Measurements from ENCODE around the gene CHCHD6.

The CHCHD6 gene

DNA sequence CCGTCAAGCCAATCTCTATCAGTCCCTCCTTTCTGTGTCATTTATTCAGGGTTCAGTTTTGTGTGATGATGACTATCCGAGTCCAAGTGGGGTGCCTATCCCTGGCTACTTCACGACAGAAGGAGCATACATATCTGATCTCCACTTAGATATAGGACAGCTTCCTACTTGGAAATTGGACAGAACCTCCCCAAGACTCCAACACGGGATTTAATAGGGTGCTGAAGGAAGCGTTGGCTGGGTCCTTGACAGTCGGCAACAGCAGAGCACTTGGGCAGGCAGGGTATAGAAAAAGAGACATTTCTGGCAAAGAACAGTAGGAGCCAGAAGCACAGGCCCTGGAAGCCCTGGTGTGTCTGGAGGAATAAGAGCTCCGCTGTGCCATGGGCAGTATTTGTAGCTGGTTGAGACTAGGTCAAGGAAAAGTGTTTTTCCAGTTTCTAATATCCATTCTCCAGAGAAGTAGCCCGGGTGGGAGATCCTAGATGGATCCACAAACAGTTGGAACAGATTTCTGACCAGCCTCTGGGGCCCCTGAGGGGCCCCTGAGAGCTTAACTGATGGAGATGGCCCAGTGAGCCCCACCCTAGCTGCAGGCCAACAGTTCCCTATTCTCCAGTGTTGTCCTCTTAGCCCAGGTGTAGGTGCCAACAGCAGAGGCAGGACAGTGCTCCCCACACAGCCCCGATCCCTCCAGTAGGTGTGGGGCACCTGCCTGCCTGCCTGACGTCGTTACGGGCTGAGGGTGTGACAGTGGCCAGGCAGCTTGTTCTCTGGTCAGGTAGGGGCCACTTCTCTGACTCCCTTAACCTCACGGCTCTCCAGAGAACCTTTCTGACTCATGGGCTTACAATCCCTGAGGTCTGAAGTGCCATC is 130.8 kb downstream of the CHCHD6 start:
- DNase-seq, result no peak

DNA sequence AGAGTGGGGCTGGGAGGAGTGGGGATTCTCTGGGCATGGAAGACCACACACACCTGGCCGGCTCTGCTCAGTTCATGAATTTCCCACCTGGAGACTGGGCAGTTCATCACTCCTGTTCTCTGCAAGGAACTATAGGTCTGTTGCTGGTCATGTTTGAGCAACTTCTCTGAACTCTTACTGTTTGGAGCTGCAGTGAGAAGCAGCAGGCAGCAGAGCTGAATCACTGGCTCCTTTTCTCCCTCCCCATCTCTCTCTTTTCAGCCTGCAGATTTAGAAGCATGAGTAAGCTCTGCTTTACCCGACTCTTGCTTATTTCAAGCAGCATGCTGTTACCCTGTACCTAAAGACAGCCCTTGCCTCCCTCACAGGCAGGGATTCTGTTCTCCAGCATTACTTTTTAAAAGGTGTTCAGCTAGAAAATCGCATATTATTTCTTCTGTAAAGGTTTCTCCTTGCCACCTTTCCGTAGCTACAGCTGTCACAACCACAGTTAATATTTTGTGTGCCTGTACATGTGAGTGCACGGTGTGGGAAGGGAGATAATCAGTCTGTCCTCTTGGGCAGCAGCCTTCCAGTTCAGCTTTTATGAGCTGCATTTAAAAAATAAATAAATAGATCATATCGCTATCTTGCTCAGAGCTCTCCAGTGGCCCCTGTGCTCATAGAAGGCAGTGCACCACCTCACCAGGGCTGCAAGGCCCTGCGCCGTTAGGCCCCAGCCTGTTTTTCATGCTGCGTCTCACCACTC is 131.6 kb downstream of the CHCHD6 start:
- DNase-seq, result no peak

DNA sequence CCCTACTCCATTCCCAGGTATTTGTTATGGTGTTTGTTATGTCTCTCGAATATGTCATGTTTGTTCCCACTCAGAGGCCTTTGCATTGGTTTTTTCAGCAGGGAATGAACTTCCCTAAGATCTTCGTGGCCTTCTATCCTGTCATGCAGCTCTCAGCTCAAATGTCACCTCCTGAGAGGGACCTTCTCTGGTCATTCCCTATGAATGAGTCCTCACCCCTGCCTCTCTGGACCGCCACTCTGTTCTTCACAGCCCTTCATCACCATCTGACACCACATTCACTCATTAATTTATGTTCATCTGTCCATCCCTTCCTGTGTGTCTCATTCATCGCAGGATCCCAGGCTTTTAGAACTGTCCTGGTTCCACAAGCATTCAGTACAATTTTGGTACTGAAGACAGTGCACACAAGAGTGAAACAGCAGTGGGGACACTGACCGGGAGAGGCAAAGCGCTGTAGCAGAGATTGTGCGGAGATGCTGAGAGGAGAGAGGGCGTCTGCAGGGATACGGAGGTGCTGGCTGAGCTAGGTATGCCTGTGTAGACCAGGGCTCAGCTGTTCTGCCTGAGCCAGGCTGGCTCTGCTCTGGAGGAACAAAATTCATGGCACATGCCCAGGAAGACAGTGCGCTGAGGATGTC is 132.3 kb downstream of the CHCHD6 start:
- no peak for DNase-seq

DNA sequence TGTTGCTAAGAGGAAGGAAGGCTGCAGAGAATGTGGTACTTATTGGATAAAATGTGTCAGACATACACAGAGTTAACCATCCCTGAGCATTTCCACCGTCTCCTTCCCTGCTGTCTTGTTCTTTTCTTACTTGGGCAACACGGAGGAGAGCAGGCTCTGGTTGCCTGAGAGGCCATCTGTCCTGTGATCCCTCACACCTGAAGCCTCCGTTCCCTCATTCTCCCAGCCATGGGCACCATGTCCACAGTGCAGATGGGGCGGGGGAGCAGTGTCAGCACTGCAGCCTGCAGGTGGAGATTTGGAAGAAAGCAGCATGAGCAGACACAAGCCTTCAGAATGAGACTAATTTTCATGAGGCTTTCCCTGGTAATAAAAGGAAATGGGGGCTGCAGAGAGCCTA is 133.7 kb downstream of the CHCHD6 start:
- no peak for DNase-seq

DNA sequence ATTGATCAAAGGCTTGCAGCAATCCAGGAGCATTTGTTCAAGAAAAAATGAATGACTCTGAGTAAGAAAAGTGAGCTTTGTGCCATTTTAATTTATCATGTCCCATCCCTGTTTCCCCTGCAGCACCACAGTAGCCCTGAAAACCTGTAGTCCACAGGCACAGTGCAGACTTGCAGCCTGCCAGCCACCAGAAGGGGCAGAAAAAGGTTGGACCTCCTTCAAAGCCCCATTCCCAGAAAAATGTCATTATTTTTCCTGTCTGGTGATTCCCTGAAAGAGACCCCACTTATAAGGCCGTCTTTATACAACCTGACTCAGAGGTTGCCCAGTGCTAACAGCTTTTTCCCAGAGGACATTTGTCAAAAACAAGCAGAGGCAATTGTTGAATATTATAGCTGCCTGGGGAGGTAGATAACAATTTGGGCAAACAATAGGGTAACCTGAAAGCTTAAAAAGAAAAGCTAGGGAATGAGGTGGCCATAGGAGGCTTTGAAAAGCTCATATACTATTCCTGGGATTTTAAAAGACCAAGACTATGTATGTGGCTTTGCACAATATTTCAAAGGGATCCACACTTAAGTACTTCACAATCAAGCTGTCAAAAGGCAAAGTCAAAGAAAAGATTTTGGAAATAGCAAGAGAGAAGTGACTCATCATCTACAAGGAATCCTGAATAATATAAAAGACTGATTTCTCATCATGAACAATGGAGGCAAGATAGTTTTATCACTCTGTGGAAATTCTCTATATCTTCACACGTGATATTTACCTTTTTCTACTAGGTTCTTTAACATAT is 142.1 kb downstream of the CHCHD6 start:
- no peak for DNase-seq

DNA sequence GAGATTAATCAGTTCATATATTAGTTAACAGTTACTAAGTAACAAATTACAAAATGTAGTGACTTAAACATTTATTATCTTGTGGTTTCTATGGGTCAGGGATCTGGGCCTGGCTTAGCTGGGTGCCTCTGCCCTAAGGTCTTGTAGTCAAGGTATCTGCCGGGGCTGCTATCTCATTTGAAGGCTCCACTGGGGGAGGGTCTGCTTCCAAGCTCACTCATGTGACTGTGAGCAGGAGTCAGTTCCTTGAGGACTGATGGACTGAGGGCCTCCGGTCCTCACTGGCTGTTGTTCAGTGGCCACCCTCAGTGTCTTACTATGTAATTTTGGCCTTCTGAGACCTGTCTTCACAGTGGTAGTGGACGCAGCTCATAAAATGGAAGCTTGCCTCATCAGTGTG is 143.0 kb downstream of the CHCHD6 start:
- no peak for DNase-seq

DNA sequence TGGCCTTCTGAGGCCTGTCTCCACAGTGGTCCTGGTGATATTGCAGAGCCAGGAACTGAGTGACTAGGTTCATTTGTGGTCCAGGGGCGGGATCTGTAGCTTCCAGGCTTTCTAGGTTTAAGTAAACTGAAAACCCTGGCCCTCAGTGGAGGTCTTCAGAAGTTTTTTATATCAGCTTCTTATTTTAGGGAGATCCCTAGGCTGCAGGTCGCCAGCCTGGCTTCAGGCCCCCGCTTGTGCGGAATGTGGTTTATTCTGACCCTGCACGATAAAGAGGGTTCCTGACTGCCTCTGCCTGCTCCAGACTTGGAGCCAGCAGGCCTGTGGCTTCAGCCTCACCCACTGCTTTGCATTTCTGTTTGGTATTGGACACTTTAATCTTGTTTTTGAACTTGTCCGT is 145.0 kb downstream of the CHCHD6 start:
- no peak for DNase-seq

DNA sequence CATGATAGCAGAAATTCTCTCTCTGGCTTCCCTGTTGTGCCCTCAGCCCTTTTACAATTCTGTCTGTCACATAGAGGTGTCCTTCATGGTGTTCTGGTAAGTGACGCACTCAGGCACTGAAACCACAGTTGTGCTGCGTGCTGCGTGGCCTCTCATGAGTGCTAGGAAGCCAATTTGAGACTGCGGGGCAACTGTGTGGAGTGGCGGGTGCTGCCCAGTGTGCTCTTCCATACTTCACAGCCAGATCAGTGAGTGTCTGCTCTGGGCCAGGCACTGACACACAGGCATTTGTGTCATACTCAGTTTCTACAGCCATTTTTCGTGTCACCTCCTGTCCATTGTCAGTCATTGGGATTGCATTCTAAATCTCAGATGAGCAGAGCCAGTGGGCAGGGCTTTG is 145.7 kb downstream of the CHCHD6 start:
- DNase-seq, result no peak

DNA sequence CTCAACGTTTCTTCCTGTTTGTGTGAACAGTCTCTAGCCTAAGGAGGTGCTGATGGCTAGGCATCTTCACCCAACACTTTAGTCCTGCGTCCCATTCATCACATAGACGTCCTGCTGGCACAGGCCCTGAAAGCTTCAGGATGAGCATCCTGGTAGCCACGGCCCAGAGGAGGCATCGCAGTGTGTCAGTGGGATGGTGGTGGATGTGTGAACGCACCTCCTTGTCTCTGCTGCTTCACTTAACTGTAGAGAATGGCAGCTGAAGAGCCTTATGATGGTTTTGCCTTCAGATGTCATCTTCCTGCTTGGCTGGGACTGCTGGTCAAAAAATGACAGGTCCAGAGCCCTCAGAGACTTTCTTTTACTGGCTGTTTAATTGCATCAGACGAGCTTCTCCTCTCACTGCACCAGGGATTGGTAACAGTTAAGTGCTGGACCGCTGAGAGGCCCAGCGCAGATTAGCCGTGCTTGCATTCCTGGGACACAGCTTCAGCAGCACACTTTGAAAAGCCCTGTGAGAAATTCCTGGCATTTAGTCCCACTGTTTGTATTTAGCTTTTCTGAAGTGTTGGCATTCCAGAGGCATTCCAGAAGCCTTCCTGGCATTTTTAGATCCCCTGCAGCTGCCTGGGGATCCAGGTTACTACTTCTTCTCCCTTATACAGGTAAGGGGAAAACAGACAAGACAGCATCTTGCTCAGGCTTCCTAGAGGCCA is 146.5 kb downstream of the CHCHD6 start:
- DNase-seq, result no peak

DNA sequence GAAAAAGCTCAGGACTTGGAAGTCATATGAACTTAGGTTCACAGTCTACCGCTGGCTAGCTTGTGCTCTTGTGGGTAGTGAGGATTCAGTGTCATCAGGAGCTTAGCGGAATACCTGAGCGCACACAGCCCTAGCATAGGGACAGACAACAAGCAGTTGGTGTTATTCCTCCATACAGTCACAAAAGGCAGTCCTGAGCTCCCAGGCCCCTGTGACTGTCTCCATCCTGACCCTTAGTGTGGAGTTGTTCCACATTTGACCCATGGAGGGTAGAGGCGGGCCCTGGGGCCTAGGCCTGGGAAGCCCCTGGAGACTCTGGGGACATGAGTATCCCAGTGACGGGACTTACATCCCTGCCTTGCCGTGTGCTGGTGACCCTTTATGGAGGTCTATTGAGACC is 147.3 kb downstream of the CHCHD6 start:
- DNase-seq, result no peak

DNA sequence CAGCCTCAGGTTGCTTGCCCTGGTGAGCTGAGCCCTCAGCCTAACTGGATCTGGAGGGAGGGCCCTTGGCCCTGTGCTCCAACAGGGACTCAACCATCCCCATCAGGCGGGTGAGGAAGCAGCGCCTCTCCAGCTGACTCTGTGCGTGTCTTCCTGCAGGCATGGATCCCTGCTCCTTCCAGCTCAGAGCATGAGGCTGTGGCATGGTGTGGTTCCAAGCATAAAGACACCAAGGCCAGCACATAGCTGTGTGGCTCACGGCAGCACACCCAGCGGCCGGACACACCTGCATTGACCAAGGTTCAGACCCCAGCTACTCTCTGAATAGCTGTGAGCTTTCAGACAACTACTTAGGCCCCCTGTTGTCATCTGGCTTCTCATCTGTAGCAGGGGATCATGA is 147.9 kb downstream of the CHCHD6 start:
- DNase-seq, result no peak

DNA sequence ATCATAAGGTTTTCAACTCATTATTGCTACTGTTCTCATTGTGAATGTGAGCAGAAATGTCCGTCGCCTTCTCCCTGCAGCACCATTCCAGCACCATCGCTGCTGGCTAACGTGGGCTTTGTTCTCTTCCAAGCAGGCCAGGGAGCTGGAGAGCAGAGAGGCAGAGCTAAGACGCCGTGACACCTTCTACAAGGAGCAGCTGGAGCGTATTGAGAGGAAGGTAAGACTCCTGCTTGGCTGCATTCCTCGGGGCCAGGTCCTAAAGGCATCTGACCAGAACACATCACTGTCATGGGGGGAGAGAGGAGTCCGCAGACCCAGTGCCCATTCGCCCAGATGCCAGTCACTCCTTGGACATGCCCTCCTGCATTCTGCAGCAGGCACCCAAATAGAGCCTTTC is 148.5 kb downstream of the CHCHD6 start:
- DNase-seq, result no peak

DNA sequence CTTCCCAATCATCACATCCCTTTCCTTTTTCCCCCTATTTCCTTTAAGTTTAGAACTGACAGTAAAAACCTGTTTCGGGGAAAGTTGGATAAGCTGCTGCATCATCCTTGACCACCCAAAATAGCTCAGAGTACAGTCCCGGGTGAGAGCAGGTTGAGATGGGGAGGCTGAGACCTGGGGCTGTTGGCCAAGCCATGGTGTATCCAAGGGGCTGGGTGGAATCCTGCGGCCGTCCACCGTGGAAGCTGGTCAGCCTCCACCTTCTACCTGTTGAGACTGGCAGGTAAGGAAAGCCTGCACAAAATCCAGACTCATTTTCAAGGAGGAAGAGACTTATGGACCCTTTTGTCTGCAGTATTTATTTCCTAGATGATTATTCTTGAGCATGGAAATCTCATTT is 150.6 kb downstream of the CHCHD6 start:
- DNase-seq, result no peak

DNA sequence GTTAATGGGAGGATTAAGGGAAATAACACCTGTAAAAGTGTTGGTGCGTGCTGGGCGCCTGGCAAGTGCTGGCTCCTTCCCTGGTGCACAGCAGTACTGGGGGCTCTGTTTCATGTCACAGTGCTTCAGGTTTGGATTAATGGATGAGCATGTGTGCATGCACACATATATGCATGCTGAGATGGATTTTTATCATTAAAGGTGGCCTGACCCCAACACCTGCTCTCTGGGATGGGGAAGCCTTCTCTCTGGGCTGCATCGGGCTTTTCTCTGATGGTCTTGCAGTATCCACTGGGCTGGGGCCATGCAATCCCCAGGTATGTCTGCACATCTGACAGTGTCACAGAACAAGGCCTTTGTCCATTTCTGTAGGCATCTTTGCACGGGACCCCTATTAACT is 151.3 kb downstream of the CHCHD6 start:
- no peak for DNase-seq

DNA sequence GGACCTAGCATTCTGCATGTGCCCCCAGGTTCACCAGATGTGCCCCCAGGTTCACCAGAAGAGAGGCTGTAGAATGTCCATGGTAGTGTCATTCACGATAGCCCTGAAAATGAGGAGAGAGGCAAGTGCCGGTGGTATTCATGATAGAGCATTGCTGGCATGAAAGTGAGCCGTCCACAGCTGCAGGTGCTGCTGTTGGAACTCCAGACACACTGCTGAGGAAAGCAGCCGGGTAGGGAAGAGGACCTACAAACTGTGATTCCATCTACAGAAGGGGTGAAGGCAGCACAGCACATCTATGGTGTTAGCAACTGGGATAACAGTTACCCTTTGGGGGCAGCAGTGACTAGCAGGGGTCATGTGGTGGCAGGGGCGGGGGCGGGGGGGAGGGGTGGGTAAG is 153.9 kb downstream of the CHCHD6 start:
- DNase-seq, result no peak

DNA sequence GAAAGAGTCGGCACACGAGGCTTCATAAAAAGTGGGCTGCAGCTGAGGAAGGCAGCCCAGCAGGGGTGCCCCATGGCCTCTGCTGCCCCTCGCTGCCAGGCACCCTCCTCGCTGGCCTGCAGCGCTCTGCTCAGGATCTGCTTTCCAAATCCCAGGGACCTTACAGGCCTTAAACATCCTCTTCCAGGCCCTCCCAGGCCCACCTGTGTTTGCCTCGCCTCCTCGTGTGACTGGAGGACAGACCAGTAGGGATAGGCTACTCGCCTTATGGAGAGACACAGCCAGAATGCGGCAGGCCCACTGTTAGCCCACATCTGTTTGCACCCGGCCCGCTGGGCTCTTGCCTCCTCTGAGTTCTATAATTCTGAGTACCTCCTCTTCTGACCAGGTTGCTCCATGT is 154.4 kb downstream of the CHCHD6 start:
- no peak for DNase-seq

DNA sequence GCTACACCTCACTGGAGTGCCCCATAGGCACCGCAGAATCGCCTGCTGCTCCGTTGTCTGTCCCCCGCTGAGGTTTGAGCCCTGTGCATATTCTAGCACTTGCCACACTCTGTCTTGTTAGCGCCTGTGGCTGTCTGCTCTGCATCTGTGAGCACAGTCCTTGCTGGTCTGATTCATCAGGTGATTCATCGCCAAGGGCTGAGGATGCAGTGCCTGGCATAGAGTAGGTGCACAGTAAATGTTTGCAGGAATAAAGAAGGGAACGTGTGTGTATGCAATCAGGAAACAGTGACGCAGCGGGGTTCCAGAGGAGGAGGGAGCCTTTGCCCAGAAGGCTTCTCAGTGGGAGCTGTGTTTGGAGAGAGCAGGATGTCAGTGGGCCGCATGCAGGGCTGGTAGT is 154.8 kb downstream of the CHCHD6 start:
- DNase-seq, result no peak

DNA sequence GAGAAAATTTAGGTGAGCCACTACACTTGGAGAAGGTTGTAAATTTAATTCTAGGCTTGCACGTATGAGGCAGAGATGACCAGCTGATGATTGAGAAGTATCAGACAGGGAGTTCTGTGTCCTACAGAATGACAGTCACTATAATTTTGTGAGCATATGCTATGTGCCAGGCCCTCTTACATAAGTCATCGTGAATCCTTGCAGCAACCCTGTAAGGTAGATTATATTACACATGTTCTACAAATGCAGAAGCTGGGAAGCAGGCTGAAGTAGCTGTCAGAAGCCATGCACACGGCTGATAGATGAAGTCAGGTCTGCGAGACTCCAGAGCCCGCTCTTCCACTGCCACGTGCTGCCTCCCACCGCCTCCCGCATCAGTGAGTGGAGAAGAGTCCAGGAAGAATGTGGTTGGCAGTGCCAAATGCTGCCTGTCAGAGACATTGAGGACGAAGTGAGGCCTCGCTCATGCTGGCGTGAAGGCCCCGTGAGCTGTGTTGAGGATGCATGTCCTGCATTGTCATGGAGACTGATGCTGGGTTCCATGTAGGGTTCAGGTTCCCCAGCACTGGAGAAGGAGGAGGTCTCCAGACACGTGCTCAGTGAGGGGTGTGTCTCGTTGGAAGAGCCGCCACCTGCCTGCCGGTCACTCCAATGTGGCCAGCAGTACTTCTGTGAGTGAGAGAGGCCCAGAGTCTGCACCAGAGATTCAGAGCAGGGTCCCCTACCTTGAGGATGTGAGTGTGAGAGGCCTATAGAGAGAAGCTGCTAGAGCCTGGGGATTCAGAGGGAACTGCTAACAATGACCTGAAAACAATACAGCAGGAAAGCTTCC is 155.6 kb downstream of the CHCHD6 start:
- no peak for DNase-seq

DNA sequence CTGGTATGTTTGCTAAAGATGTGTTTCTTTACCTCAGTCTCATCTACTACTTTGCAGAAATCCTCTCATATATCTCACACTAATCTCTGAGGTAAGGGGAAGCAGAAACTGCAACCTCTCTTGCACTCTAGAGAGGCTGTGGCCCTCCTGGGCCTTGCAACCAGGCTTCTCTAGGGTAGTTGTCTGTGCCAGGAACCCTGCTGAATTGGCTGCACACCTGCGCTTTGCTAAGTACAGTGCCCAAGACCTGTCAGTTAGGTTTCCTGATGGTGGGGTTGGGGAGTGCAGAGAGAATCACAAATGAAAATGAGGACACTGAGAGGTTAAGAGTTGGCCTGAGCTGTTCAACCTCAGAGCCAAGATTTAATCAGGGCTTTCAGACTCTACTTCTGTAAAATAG is 161.7 kb downstream of the CHCHD6 start:
- DNase-seq, result no peak

DNA sequence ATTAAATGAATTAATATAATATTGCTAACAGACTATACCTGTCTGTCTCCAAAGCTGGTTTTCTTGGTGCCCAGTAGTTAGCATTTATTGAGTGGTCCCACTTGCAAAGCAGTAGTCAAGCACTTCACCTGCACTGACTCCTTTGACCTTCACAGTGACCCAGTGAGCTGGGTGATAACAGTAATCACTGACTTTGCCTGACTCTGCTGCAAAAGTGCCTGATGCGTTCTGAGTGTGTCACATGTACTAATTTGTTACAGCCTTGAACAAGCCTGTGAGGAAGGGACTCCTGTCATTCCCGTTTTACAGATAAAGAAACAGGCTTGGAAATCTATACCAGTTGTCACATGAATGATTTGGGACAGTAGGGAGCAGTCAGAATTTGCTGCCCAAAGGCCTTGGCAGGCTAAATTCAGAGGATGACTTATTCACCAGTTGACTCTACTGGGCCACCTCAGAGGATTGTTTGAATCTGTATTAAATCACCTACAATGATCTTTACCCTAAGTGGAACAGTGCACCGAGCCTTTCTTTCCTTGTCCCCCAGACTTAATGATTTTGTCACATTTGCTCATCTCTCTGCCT is 162.2 kb downstream of the CHCHD6 start:
- no peak for DNase-seq

All from NCI-H1694 (cell line).